OCI-LY7 (cell line): ENCODE results near the gene KANSL1L. TPM values are rescaled to one million over a fixed set of nuclear protein-coding genes. Genes with fewer than 3 reads are reported as not detected.

Source experiments
- BruUV-seq: library from RNA; stranded (reverse); fragments of 400-500 nt; replicated peaks from 2 replicates; lab custom pipeline; 2021; lab: Mats Ljungman, UMichigan
- CTCF ChIA-PET: fragments of 300-600 bp; sonication (Branson Sonifier 250); formaldehyde crosslinking; loops from one replicate; lab custom pipeline; 2022; ENCODE audit warnings: antibody characterized with exemption; ENCODE audit not compliant: unreplicated experiment; lab: Charles Lee
- POLR2A ChIA-PET: fragments of 300-600 bp; sonication (Branson Sonifier 250); formaldehyde crosslinking; loops from one replicate; lab custom pipeline; 2022; ENCODE audit warnings: antibody characterized with exemption; lab: Charles Lee
- DNase-seq: peaks from one replicate; pipeline ENCODE4 v3.0.0-alpha.2; 2015; ENCODE audit warnings: low spot score
- H2AFZ ChIP-seq: fragments of 200-600 bp; sonication (generic), shearing (Covaris generic); 2 replicates; pipeline ENCODE4 v1.6.1; 2014; ENCODE audit warnings: mild to moderate bottlenecking, antibody characterized with exemption, low read length, moderate library complexity
- H3K27ac ChIP-seq: fragments of 200-600 bp; sonication (generic); 2 replicates; pipeline ENCODE4 v1.5.1; 2014; ENCODE audit warnings: mixed run types, low read depth, mild to moderate bottlenecking, moderate library complexity, low read length, inconsistent platforms; ENCODE audit not compliant: poor library complexity, severe bottlenecking
- H3K36me3 ChIP-seq: fragments of 200-600 bp; sonication (generic); 2 replicates; pipeline ENCODE4 v1.6.1; 2014; ENCODE audit warnings: mild to moderate bottlenecking, antibody characterized with exemption, low read length, moderate library complexity, mixed read lengths; ENCODE audit not compliant: insufficient read depth
- H3K4me1 ChIP-seq: fragments of 200-600 bp; sonication (generic); 2 replicates; pipeline ENCODE4 v1.5.1; 2014; ENCODE audit warnings: mild to moderate bottlenecking, low read length; ENCODE audit not compliant: insufficient read depth, poor library complexity, severe bottlenecking
- H3K4me2 ChIP-seq: fragments of 200-600 bp; sonication (generic); 2 replicates; pipeline ENCODE4 v1.6.1; 2014; ENCODE audit warnings: mild to moderate bottlenecking, low read length
- H3K4me3 ChIP-seq: fragments of 200-600 bp; sonication (generic); 2 replicates; pipeline ENCODE4 v1.5.1; 2014; ENCODE audit warnings: mild to moderate bottlenecking, low read depth, low read length; ENCODE audit not compliant: poor library complexity, severe bottlenecking
- H3K79me2 ChIP-seq: fragments of 200-600 bp; sonication (generic); 2 replicates; pipeline ENCODE4 v1.6.1; 2016; ENCODE audit warnings: low read depth, mild to moderate bottlenecking, low read length, moderate library complexity, mixed read lengths; ENCODE audit not compliant: insufficient read depth
- H3K9me2 ChIP-seq: fragments of 200-600 bp; sonication (generic); 2 replicates; pipeline ENCODE4 v1.6.1; 2016; ENCODE audit warnings: mild to moderate bottlenecking, low read length, mixed read lengths; ENCODE audit not compliant: insufficient read depth
- H3K9me3 ChIP-seq: fragments of 200-600 bp; sonication (generic); 2 replicates; pipeline ENCODE4 v1.6.1; 2014; ENCODE audit warnings: mild to moderate bottlenecking, mixed run types, low read length, mixed read lengths
- H4K20me1 ChIP-seq: fragments of 200-600 bp; sonication (generic); 2 replicates; pipeline ENCODE4 v1.6.1; 2014; ENCODE audit warnings: mild to moderate bottlenecking, antibody characterized with exemption, low read length, moderate library complexity, mixed read lengths; ENCODE audit not compliant: insufficient read depth
- EZH2phosphoT487 ChIP-seq: fragments of 200-600 bp; sonication (generic); IDR thresholded peaks from 2 replicates; pipeline ENCODE4 v1.6.1; 2018; ENCODE audit warnings: low read depth, borderline replicate concordance, mild to moderate bottlenecking, mixed run types, antibody characterized with exemption, low read length, moderate library complexity, mixed read lengths
- intact Hi-C: fragments of 100-400 bp; cut with micrococcal nuclease; formaldehyde crosslinking; loops from one replicate; pipeline ENCODE4 v1.10.0; 2022; ENCODE audit not compliant: unreplicated experiment
- total RNA-seq, 2 experiments: library from RNA; depleted of rRNA in 1 of 2; stranded (reverse); fragments of >200 nt in 1 of 2; shearing (Covaris generic) in 1 of 2; gene quantifications; 2 replicates each; pipeline ENCODE4 v1.2.3, GENCODE V29; 2014 to 2022
- TF ChIP-seq, protein P1 (sequence below): fragments of 200-600 bp; sonication (generic); conservative IDR thresholded peaks from 2 replicates; pipeline ENCODE4 v1.5.1; 2014; ENCODE audit warnings: mild to moderate bottlenecking, antibody characterized with exemption, low read length, moderate library complexity, mixed read lengths

KANSL1L gene
- total RNA-seq, 2 experiments from 2014 or later = 22.0 to 22.9 TPM

DNA sequence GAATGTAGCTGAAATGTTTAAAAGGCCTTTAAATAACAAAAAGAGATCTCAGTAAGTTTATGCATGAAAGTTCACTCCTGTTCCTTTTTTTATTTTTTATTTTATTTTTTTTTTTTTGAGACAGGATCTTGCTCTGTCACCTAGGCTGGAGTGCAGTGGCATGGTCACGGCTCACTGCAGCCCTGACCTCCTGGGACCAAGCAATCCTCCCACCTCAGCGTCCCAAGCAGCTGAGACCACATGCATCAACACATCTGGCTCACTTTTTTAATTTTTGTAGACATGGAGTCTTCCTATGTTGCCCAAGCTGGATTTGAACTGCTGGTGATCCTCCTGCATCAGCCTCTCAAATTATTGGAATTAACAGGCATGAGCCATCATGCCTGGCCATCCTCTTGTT lies 84.3 kb downstream of the KANSL1L start:
- DNase-seq = no peak
- ChIA-PET CTCF (no interaction called here), POLR2A (interaction anchor here (1.0 kb wide), 1 partner anchor 16 kb away, joined by 3 read pairs; no protein-coding TSS in a partner anchor)
- H3K4me2 ChIP-seq = no peak overlapping the region
- H2AFZ ChIP-seq = no peak overlapping the region
- no peak overlapping the region for H3K4me3 ChIP-seq
- no peaks in the 10 kb centered on the region for H3K9me2 ChIP-seq
- no peaks in the 10 kb centered on the region for H3K36me3 ChIP-seq
- no peaks in the 10 kb centered on the region for H3K9me3 ChIP-seq
- H3K27ac ChIP-seq = no peak overlapping the region
- no peaks in the 10 kb centered on the region for H3K79me2 ChIP-seq
- TF ChIP-seq, protein P1, sequence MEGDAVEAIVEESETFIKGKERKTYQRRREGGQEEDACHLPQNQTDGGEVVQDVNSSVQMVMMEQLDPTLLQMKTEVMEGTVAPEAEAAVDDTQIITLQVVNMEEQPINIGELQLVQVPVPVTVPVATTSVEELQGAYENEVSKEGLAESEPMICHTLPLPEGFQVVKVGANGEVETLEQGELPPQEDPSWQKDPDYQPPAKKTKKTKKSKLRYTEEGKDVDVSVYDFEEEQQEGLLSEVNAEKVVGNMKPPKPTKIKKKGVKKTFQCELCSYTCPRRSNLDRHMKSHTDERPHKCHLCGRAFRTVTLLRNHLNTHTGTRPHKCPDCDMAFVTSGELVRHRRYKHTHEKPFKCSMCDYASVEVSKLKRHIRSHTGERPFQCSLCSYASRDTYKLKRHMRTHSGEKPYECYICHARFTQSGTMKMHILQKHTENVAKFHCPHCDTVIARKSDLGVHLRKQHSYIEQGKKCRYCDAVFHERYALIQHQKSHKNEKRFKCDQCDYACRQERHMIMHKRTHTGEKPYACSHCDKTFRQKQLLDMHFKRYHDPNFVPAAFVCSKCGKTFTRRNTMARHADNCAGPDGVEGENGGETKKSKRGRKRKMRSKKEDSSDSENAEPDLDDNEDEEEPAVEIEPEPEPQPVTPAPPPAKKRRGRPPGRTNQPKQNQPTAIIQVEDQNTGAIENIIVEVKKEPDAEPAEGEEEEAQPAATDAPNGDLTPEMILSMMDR = no peak
- no peak for TF ChIP-seq EZH2phosphoT487
- no peaks in the 10 kb centered on the region for H4K20me1 ChIP-seq
- intact Hi-C loops = no loop called here
- no TSS peak for BruUV-seq
- no peaks in the 10 kb centered on the region for H3K4me1 ChIP-seq

DNA sequence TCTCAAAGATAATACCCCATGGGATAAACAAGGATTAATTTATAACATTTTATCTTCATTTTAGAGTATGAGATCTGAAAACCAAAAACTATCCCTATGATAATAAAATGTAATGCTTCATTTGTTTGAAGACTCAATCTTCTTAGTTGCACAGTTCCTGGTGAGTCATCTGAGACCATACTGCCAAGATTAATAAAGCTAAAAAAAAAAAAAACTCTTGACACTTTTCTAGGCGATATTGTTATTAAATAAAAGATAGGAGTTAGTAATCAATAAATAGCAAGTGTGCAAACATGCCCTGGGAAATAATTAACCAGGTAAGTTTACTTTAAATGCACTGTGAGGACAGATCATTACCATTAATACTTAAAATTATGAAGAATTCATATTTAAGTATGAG lies 84.9 kb downstream of the KANSL1L start:
- ChIA-PET POLR2A (interaction anchor here (1.0 kb wide), 1 partner anchor 15 kb away, joined by 3 read pairs; no protein-coding TSS in a partner anchor), CTCF (no interaction called here)
- no TSS peak for BruUV-seq
- Histone ChIP-seq H3K4me3 (no peak overlapping the region), H3K79me2 (no peaks in the 10 kb centered on the region), H3K36me3 (no peaks in the 10 kb centered on the region), H3K4me2 (no peak overlapping the region), H3K4me1 (no peaks in the 10 kb centered on the region), H3K9me2 (no peaks in the 10 kb centered on the region), H3K27ac (no peak overlapping the region), H2AFZ (no peak overlapping the region), H3K9me3 (no peaks in the 10 kb centered on the region), H4K20me1 (no peaks in the 10 kb centered on the region)
- intact Hi-C loops = no loop called here
- TF ChIP-seq, protein P1 = no peak
- TF ChIP-seq EZH2phosphoT487 = no peak
- no peak for DNase-seq

DNA sequence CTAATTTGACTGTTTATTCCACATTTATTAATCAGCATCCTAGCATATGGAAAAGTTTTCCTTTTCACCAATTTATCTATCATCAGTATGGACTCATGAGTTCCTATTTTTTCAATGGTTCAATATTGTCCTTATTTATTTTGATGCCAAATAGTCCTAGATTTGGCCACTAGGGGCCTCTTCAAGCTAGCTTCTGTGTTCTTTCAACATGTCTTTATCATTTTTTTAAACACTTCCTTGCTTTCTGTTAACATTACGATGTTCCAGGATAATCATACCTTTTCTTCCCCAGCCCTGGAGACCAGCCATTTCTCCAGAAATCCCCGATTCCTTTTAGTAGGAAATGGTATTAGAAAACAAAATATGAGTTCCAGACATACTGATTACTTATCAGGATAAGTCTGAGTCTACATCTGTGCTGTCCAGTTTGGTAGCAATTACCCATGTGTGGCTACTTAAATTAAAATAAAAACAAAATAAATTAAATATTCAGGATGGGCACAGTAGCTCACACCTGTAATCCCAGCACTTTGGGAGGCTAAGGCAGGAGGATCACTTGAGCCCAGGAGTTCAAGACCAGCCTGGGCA lies 98.2 kb downstream of the KANSL1L start:
- TF ChIP-seq, protein P1 = peak; percentile 90
- TF ChIP-seq EZH2phosphoT487 = no peak
- intact Hi-C loops = loop anchor here (1.0 to 5.0 kb wide), 2 partner anchors 96 to 122 kb away; no protein-coding TSS in a partner anchor
- H3K36me3 ChIP-seq = no peaks in the 10 kb centered on the region
- no peaks in the 10 kb centered on the region for H3K9me3 ChIP-seq
- BruUV-seq = no TSS peak
- no peak overlapping the region for H3K4me2 ChIP-seq
- no peaks in the 10 kb centered on the region for H3K79me2 ChIP-seq
- H3K4me1 ChIP-seq = no peaks in the 10 kb centered on the region
- H3K4me3 ChIP-seq = no peak overlapping the region
- no peaks in the 10 kb centered on the region for H4K20me1 ChIP-seq
- CTCF ChIA-PET = no interaction called here
- peak; percentile 58 for DNase-seq
- POLR2A ChIA-PET = interaction anchor here (0.7 kb wide), 1 partner anchor 68 kb away, joined by 3 read pairs; no protein-coding TSS in a partner anchor
- H2AFZ ChIP-seq = peak overlapping the region; percentile 28; the same call in 1 of the 2 replicates
- no peak overlapping the region for H3K27ac ChIP-seq
- no peaks in the 10 kb centered on the region for H3K9me2 ChIP-seq
